ENCODE results near the gene SLC6A6.
"Not testable (repeated sequence)": the region's sequence is repeated elsewhere in the genome, so short reads cannot be mapped to it uniquely, and the experiment has no call there.

The SLC6A6 gene

GRCh38 chr3:14406766-14407165, 4.4 kb downstream of the SLC6A6 start:
- no peak for TF ChIP-seq CTCF (IDR thresholded peaks at IDR 0.05; ENCODE audit: insufficient read depth, low read length, poor library complexity, severe bottlenecking)
- Histone ChIP-seq H3K4me3 (replicated peaks; ENCODE audit: low read depth, low read length) (no peak overlapping the region), H3K27me3 (replicated peaks; ENCODE audit: control insufficient read depth, insufficient read depth, low read length) (no peaks in the 10 kb centered on the region), H3K36me3 (ENCODE audit: control insufficient read depth, insufficient read depth, low read length) (peaks cover 9% of the 10 kb centered on the region)
- DNase-seq (ENCODE audit: extremely low read depth, insufficient read length): no peak

- Histone ChIP-seq H3K4me3 (replicated peaks; ENCODE audit: low read depth, low read length) (no peak overlapping the region), H3K27me3 (replicated peaks; ENCODE audit: control insufficient read depth, insufficient read depth, low read length) (no peaks in the 10 kb centered on the region), H3K36me3 (ENCODE audit: control insufficient read depth, insufficient read depth, low read length) (peaks cover 9% of the 10 kb centered on the region)
- no peak for TF ChIP-seq CTCF (IDR thresholded peaks at IDR 0.05; ENCODE audit: insufficient read depth, low read length, poor library complexity, severe bottlenecking)
- DNase-seq (ENCODE audit: extremely low read depth, insufficient read length): no peak
Observed at GRCh38 chr3:14407203-14407602, 4.8 kb downstream of the SLC6A6 start.

- not testable (repeated sequence) for H3K36me3 ChIP-seq (ENCODE audit: control insufficient read depth, insufficient read depth, low read length); H3K27me3 ChIP-seq (replicated peaks; ENCODE audit: control insufficient read depth, insufficient read depth, low read length); H3K4me3 ChIP-seq (replicated peaks; ENCODE audit: low read depth, low read length); DNase-seq (ENCODE audit: extremely low read depth, insufficient read length)
Observed at GRCh38 chr3:14409779-14410063, 7.3 kb downstream of the SLC6A6 start.

GRCh38 chr3:14410106-14410502, 7.7 kb downstream of the SLC6A6 start:
- peaks cover 9% of the 10 kb centered on the region for H3K36me3 ChIP-seq (ENCODE audit: control insufficient read depth, insufficient read depth, low read length)
- no peaks in the 10 kb centered on the region for H3K27me3 ChIP-seq (replicated peaks; ENCODE audit: control insufficient read depth, insufficient read depth, low read length)
- no peak for TF ChIP-seq CTCF (IDR thresholded peaks at IDR 0.05; ENCODE audit: insufficient read depth, low read length, poor library complexity, severe bottlenecking)
- no peak for DNase-seq (ENCODE audit: extremely low read depth, insufficient read length)
- no peak overlapping the region for H3K4me3 ChIP-seq (replicated peaks; ENCODE audit: low read depth, low read length)

- DNase-seq (ENCODE audit: extremely low read depth, insufficient read length): no peak
- no peak for TF ChIP-seq CTCF (IDR thresholded peaks at IDR 0.05; ENCODE audit: insufficient read depth, low read length, poor library complexity, severe bottlenecking)
- Histone ChIP-seq H3K27me3 (replicated peaks; ENCODE audit: control insufficient read depth, insufficient read depth, low read length) (no peaks in the 10 kb centered on the region), H3K36me3 (ENCODE audit: control insufficient read depth, insufficient read depth, low read length) (peaks cover 9% of the 10 kb centered on the region), H3K4me3 (replicated peaks; ENCODE audit: low read depth, low read length) (no peak overlapping the region)
Observed at GRCh38 chr3:14410503-14411165, 8.2 kb downstream of the SLC6A6 start.

- Histone ChIP-seq H3K27me3 (replicated peaks; ENCODE audit: control insufficient read depth, insufficient read depth, low read length) (no peaks in the 10 kb centered on the region), H3K4me3 (replicated peaks; ENCODE audit: low read depth, low read length) (no peak overlapping the region), H3K36me3 (ENCODE audit: control insufficient read depth, insufficient read depth, low read length) (peaks cover 9% of the 10 kb centered on the region)
- TF ChIP-seq CTCF (IDR thresholded peaks at IDR 0.05; ENCODE audit: insufficient read depth, low read length, poor library complexity, severe bottlenecking): no peak
- DNase-seq (ENCODE audit: extremely low read depth, insufficient read length): no peak
Observed at GRCh38 chr3:14411166-14411526, 8.7 kb downstream of the SLC6A6 start.

All from GM06990 (cell line).